ENCODE data around the gene ANO10. TPM values are rescaled to one million over a fixed set of nuclear protein-coding genes. Genes with fewer than 3 reads are reported as not detected.

ANO10 gene
- total and polyA plus RNA-seq, 4 donors = 19.9 to 33.2 (median 25.3) TPM

- no peak overlapping the region for H3K4me3 ChIP-seq
- ATAC-seq (ENCODE audit: insufficient read depth, low FRiP score) (no peak), DNase-seq (no peak)
- peaks cover 0 to 1% (median 0%) of the 10 kb centered on the region in 5 donors for H3K4me1 ChIP-seq (ENCODE audit: control insufficient read depth in 5 of 5, insufficient read depth in 5 of 5, low read length in 5 of 5)
- H3K27me3 ChIP-seq (ENCODE audit: control insufficient read depth in 3 of 3, insufficient read depth in 3 of 3, low read length in 2 of 3) = no peaks in the 10 kb centered on the region
- no peak overlapping the region for H3K27ac ChIP-seq (ENCODE audit: low read depth in 1 of 2, low read length in 1 of 2)
- H3K9ac ChIP-seq (ENCODE audit: insufficient read depth in 1 of 2, low read length in 2 of 2) = no peak overlapping the region
- no peak for TF ChIP-seq CTCF (IDR thresholded peaks at IDR 0.05; ENCODE audit: control extremely low read depth, extremely low read depth)
- 95% methylated on average over 5 of the region's 5 CpGs for WGBS, 2 donors
- no peaks in the 10 kb centered on the region for H3K9me3 ChIP-seq (ENCODE audit: control insufficient read depth in 4 of 4, insufficient read depth in 3 of 4, low read length in 3 of 4)
- H3K36me3 ChIP-seq (ENCODE audit: control insufficient read depth in 4 of 4, insufficient read depth in 4 of 4, low read length in 4 of 4) = no peaks in the 10 kb centered on the region
Observed at GRCh38 chr3:43616034-43616433, 5.8 kb downstream of the ANO10 start.

GRCh38 chr3:43615133-43615532 lies 6.7 kb downstream of the ANO10 start:
- H3K27ac ChIP-seq (ENCODE audit: low read depth in 1 of 2, low read length in 1 of 2) = no peak overlapping the region
- H3K27me3 ChIP-seq (ENCODE audit: control insufficient read depth in 3 of 3, insufficient read depth in 3 of 3, low read length in 2 of 3) = no peaks in the 10 kb centered on the region
- no peak for TF ChIP-seq CTCF (IDR thresholded peaks at IDR 0.05; ENCODE audit: control extremely low read depth, extremely low read depth)
- ATAC-seq (ENCODE audit: insufficient read depth, low FRiP score) (no peak), DNase-seq (no peak)
- no peaks in the 10 kb centered on the region for H3K4me1 ChIP-seq (ENCODE audit: control insufficient read depth in 5 of 5, insufficient read depth in 5 of 5, low read length in 5 of 5)
- H3K36me3 ChIP-seq (ENCODE audit: control insufficient read depth in 4 of 4, insufficient read depth in 4 of 4, low read length in 4 of 4) = no peaks in the 10 kb centered on the region
- 96 to 100% methylated on average over 1 of the region's 1 CpG for WGBS, 2 donors
- no peak overlapping the region for H3K9ac ChIP-seq (ENCODE audit: insufficient read depth in 1 of 2, low read length in 2 of 2)
- no peaks in the 10 kb centered on the region for H3K9me3 ChIP-seq (ENCODE audit: control insufficient read depth in 4 of 4, insufficient read depth in 3 of 4, low read length in 3 of 4)
- H3K4me3 ChIP-seq = no peak overlapping the region

GRCh38 chr3:43613976-43614375 lies 7.8 kb downstream of the ANO10 start:
- Histone ChIP-seq H3K27me3 (ENCODE audit: control insufficient read depth in 3 of 3, insufficient read depth in 3 of 3, low read length in 2 of 3) (no peaks in the 10 kb centered on the region), H3K9ac (ENCODE audit: insufficient read depth in 1 of 2, low read length in 2 of 2) (no peak overlapping the region), H3K4me1 (ENCODE audit: control insufficient read depth in 5 of 5, insufficient read depth in 5 of 5, low read length in 5 of 5) (no peaks in the 10 kb centered on the region), H3K36me3 (ENCODE audit: control insufficient read depth in 4 of 4, insufficient read depth in 4 of 4, low read length in 4 of 4) (no peaks in the 10 kb centered on the region), H3K27ac (ENCODE audit: low read depth in 1 of 2, low read length in 1 of 2) (no peak overlapping the region), H3K4me3 (no peak overlapping the region), H3K9me3 (ENCODE audit: control insufficient read depth in 4 of 4, insufficient read depth in 3 of 4, low read length in 3 of 4) (no peaks in the 10 kb centered on the region)
- DNase-seq (no peak), ATAC-seq (ENCODE audit: insufficient read depth, low FRiP score) (no peak)
- 97% methylated on average over 5 of the region's 5 CpGs for WGBS, 2 donors
- no peak for TF ChIP-seq CTCF (IDR thresholded peaks at IDR 0.05; ENCODE audit: control extremely low read depth, extremely low read depth)

GRCh38 chr3:43612419-43612818 lies 9.4 kb downstream of the ANO10 start:
- no peak overlapping the region for H3K4me3 ChIP-seq
- ATAC-seq (ENCODE audit: insufficient read depth, low FRiP score) = no peak

More at GRCh38 chr3:43612419-43612818, 9.4 kb downstream of the ANO10 start:
- Histone ChIP-seq H3K9me3 (ENCODE audit: control insufficient read depth in 4 of 4, insufficient read depth in 3 of 4, low read length in 3 of 4) (no peaks in the 10 kb centered on the region), H3K27me3 (ENCODE audit: control insufficient read depth in 3 of 3, insufficient read depth in 3 of 3, low read length in 2 of 3) (no peaks in the 10 kb centered on the region), H3K36me3 (ENCODE audit: control insufficient read depth in 4 of 4, insufficient read depth in 4 of 4, low read length in 4 of 4) (no peaks in the 10 kb centered on the region), H3K27ac (ENCODE audit: low read depth in 1 of 2, low read length in 1 of 2) (no peak overlapping the region), H3K4me1 (ENCODE audit: control insufficient read depth in 5 of 5, insufficient read depth in 5 of 5, low read length in 5 of 5) (no peaks in the 10 kb centered on the region), H3K9ac (ENCODE audit: insufficient read depth in 1 of 2, low read length in 2 of 2) (no peak overlapping the region)
- DNase-seq = no peak
- TF ChIP-seq CTCF (IDR thresholded peaks at IDR 0.05; ENCODE audit: control extremely low read depth, extremely low read depth) = no peak
